ENCODE data around the gene KCNAB3.
A peak's percentile ranks its signal among the peaks of the same experiment; 100 is the strongest.
"Not testable (repeated sequence)": the region's sequence is repeated elsewhere in the genome, so short reads cannot be mapped to it uniquely, and the experiment has no call there.

Gene KCNAB3

DNA sequence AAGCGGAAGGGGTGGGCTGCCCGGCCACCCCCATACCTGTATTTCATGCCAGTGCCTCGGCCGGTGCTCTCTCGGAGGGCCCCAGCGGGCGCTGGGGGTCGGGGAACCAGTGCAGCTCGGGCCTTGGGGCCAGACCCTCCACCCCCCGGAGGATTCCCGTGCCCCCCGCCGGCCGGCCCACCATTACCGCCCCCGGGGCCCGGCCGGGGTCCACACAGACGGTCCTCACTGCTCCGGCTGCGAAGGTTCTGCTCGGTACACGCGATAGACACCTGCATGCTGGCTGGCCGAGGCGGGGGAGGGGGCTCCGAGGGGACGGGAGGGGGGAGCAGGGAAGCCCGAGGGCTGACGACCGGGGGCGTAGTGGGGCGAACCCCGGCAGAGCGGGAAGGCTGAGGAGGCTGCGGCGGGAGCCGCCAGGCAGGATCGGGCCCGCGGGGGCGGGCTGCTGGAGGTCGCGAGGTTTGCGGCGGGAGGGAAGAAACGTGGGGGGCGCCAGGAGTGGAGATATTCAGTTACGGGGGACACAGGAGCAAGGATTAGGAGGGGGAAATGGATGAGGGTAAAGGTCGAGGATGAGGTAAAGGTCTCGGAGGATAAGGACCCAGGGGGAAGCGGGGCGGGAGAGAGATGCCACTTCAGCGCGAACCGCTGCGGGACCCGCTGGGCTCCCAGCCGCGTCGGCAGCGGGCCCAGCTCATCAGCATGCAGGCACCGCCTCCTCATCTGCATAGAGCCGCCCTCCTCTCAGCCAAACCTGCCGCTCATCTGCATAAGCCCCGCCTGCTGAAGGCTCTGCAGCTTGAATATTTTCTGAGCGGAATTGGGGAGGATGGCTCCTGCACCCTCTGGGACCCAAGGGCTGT lies at the start of gene KCNAB3:
KCNAB3 (minus strand) TSS at position 699 of the 866 bp plus-strand sequence; CDS start at position 278, 421 bp downstream.
- no peak for DNase-seq

DNA sequence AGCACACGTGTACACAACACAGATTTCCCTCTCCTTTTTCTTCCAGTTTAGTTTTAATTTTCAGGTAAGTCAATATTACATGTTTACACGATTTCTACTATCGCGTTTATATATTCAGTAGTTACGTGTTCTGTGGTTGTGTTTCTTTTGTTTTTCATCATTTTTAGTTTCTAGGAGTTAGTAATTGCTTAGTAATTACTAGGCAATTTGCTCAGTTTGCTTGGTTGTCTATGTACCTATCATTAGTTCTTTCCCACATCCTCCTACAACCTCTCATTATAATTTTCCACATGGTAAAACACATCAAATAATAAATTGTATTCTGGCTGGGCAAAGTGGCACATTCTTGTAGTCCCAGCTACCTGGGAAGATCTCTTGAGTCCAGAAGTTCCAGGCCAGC lies 48.1 kb upstream of the KCNAB3 start:
- DNase-seq: peak in 2 of 3 experiments; percentile 18 to 68

DNA sequence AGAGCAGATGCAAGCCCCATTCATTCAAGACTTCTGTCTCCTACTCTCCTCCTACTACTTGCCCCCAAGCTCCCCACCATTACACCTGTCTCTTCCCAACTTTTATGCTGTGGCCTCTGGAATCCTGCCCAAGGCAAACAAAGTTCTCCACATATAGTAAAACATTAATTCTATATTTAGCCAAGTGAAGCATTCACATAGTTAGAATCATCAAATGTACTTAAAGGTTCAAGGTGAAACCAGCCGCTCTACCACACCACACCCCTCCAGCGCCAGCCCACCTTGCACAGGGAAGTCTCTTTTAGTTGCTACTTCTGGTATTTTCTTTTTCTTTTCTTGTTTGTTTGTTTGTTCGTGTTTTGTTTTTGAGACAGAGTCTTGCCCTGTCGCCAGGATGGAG lies 47.4 kb upstream of the KCNAB3 start:
- DNase-seq: no peak

DNA sequence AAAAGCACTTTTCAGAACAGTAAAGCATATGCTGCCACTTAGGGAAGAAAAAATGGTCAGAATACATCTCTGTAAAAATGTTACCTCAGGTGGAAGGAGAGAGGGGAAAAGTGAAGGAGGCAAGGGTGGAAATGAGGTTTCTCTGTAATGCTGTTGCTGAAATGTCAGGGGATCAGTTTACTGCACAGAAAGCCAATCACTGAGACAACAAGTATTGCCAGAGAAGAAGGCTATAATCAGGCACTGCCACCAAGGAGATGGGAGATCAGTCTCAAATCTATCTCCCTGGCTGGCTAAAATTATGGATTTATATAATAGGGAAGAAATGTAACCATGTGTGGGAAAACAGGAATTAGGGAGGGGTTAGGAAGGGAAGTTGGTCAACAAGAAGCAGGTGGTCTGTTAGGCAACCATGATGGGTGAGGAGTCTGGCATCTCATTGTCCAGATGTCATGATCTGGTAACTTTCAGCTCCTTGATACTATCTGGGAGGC lies 45.0 kb upstream of the KCNAB3 start:
- DNase-seq: no peak

DNA sequence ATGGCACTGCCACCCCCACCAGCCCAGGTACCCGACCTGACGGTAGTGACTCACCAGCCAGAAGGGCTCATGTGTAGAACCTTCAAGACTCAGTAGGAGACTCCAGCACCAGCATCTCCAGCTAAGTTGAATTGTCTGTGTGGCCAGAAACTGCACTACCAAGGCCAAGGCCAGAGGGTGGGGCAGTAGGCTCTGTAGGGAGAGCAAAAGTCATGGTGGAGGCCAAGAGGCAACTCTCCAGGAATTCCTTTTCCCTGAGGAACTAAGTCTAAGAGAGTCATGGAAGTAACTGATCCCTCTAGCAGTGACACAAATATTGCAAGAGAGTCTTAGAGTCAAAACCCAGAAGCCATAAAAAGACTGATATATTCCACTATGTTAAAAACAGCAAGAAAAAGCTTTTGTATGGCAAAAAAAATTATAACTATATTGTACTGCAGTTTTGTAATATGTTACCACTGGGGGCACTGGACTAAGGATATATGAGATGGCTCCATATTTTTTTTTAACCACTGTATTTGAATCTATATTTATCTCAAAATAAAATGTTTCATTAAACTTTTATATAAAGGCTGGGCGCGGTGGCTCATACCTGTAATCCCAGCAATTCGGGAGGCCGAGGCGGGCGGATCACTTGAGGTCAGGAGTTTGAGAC lies 42.6 kb upstream of the KCNAB3 start:
- DNase-seq: no peak

DNA sequence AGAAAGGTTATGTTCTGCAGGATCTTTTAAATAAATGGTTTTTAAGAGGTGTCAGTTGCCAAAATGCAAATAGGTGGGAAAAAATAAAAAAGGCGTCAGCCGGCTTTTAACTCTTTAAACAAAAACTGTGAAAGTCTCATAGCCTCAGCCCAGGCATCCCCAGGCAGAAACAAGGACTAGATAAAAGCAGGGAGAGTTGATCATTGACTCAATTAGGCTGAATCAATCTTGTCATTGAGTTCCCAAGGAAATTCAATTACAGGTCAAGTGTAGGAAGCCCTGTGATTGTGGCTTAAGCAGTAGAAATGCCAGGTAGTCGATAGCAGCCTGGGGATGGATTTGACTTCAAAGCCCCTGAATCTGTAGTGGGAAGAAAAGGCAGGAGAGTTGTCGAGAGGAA lies 42.0 kb upstream of the KCNAB3 start:
- DNase-seq: no peak

DNA sequence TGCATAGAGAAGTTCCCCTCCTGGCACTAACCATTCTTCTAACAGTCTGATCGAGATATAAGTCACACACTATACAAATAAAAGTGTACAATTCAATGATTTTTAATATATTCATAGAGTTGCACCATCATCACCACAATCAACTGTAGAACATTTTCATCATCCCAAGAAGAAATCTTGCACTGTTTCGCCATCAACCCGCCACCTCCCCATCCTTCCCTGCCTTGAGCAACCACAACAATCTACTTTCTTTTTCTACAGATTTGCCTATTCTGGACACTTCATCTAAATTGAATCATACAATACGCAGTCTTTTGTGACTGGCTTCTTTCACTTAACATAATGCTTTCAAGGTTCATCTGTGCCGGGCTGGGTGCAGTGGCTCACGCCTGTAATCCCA lies 39.8 kb upstream of the KCNAB3 start:
- DNase-seq: no peak

DNA sequence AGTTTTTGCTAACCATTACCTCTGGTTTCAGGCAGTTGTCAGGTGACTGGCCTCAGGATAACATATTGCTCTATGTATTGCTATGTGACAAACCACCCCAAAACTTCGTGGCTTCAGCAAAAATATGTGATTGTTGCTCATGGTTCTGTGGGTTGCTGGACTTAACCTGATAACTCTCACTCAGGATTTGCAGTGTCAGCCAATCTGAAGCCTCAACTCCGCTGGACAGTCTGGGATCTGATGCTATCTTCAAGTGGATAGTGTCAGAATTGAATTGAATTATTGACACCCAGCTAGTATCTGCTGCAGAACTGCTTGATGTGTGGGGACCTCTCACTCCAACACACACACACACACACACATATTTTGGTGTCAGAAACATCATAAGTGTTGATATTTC lies 38.1 kb upstream of the KCNAB3 start:
- no peak for DNase-seq

DNA sequence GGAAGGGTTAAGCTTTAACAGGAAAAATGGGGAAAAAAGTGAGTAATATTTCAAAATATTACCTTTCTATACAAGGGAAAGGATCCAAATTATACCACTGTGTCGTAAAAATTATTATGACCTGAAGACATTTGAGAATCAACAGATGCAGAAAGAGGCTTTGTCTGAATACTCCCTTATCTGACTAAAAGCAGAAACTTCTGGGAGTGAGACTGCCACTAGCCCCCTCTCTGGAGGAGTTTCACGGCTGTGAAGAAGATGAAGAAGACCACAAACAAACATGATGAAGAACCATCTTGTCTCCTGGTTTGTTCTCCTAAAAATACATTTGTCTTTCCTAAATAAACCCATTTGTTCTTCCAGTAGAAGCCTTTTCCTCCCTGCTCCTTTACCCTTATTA lies 31.8 kb upstream of the KCNAB3 start:
- DNase-seq: no peak

DNA sequence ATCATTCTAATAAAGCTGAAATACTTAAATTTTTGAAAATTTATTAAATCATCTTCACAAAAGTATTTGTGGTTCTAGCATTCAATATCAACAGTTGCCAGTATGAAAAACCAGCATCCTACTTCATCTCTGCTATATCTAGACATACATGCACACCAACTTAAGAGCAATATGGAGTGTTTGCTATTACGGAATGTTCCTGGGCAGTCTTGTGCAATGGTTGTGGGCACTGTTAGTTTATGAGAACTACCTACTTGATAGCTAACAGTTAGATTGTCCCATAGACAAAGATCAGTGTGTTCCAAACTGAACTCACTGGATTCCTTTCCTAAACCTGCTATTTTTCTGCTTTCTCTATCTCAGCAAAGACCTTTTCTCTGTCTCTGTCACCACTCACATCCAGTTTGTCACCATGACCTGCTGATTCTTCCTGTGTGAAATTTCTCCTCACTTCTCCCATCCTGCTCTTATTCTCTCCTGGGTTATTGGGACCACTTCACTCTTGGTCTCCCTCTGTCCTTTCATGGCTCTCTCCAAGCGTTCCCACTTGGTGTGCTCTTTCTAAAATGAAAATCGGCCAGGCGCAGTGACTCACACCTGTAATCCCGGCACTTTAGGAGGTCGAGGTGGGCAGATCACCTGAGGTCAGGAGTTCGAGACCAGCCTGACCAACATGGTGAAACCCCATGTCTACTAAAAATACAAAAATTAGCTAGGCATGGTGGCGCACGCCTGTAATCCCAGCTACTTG lies 30.0 kb upstream of the KCNAB3 start:
- DNase-seq: no peak

DNA sequence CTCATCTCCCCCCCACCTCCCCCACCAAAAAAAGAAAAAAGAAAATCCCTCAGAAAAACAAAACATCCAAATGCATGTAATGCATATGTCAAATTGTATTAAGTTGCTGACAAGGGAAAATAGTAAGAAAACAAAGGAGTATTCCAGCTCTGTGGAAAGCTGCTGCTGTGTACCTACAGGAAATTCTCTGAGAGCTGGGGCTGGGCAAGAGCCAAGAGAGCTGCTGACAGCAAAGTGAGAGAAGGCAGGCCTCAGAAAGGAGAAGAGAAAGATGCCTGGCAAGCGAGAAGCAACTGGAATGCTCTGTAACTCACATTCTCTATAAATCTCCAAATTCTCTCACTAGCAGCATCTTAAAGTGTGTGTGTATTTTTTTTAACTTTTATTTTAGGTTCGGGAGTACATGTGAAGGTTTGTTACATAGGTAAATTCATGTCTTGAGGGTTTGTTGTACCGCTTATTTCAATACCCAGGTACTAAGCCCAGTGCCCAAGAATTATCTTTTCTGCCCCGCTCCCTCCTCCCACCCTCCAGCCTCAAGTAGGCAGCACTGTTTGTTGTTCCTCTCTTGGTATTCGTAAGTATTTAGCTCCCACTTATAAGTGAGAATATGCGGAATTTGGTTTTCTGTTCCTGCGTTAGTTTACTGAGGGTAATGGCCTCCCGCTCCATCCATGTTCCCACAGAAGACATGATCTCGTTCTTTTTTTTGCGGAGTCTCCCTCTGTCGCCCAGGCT lies 26.7 kb upstream of the KCNAB3 start:
- no peak for DNase-seq

DNA sequence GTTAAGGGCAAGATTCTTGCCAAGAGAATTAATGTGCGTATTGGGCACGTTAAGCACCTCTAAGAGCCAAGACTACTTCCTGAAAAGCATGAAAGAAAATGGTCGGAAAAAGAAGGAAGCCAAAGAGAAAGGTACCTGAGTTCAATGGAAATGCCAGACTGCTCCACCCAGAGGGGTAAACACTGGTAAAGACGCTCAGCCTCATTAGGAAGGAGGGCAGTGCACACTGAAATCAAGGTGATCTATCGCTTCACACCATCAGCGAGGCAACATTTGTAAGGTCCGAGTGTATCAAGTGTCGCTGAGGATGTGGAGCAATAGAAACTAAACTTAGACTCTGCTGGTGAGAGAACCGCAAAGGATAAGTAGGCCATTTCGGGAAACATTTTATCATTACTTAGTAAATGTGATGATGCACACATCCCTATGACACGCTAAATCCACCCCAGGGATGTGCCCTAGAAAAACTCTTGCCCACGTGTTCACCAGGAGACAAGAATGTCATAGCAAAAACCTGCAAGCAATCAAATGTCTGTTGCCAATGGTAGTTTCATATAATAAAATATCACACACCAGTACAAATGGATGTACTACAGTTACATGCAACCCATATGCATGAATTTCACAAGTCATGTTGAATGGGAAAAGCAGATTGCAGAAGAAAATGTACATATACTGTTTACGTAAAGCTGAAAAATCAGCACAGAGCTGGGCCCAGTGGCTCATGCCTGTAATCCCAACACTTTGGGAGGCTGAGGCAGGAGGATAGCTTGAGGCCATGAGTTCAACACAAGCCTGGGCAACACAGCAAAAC lies 26.0 kb upstream of the KCNAB3 start:
- DNase-seq: no peak

DNA sequence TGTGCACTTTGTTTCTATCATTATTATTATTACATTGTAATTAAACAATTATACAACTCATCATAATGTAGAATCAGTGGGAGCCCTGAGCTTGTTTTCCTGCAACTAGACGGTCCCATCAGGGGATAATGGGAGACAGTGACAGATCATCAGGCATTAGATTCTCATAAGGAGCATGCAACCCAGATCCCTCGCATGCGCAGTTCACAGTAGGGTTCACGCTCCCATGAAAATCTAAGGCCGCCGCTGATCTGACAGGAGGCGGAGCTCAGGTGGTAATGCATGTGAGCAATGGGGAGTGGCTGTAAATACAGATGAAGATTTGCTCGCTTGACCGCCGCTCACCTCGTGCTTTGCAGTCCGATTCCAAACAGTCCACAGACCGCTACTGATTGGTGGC lies 23.6 kb upstream of the KCNAB3 start:
- not testable (repeated sequence) for DNase-seq

DNA sequence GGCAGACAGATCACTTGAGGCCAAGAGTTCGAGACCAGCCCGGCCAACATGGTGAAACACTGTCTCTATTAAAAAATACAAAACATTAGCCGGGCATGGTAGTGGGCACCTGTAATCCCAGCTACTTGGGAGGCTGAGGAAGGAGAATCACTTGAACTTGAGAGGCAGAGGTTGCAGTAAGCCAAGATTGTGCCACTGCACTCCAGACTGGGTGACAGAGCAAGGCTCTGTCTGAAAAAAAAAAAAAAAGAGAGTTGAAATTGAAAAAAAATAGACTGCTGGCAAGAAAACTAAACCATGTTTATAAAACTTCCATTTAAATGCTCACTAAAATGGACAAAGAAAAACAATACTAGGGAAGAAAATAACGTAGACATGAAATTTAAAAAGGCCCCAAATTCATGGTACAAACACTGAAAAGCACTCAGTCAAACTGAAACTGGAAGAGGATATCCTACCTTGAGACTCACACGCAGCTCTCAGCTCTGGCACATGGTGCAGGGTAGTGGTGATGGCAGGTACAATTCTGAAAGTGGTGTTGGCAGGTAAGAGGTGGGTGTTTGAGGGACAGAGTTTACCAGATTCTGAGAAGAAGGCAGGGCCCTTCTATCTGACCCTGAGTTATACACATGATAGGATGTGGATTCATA lies 21.6 kb upstream of the KCNAB3 start:
- DNase-seq: no peak

DNA sequence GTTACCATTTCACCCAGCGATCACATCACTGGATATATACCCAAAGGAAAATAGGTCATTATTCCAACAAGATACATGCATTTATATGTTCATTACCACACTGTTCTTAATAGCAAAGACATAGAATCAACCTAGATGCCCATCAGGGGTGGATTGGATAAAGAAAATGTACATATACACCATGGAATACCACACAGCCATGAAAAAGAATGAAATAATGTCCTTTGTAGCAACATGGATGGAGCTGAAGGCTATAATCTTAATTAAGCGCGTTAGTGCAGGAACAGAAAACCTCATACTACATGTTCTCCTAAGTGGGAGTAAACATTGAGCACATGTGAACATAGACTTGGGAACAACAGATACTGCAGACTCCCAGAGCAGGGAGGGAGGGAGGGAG lies 20.9 kb upstream of the KCNAB3 start:
- no peak for DNase-seq

DNA sequence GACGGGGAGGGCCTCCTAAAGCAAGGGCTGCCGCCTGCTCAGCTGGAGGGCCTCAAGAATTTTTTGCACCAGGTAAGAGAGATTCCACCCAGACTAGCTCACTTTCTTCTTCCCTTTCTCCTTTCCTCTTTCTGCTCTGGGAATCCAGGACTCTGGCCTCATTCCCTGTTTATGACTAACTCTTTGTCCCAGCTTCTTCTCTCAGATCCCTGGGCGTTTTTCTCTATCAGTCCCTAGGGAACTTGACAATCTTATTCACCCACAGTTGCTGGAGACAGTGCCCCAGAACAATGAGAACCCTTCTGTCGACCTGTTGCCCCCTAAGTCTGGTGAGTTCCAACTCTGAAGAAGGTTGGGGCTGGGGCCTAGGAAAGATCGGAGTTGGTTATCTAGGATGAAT lies 18.0 kb upstream of the KCNAB3 start:
- no peak for DNase-seq

DNA sequence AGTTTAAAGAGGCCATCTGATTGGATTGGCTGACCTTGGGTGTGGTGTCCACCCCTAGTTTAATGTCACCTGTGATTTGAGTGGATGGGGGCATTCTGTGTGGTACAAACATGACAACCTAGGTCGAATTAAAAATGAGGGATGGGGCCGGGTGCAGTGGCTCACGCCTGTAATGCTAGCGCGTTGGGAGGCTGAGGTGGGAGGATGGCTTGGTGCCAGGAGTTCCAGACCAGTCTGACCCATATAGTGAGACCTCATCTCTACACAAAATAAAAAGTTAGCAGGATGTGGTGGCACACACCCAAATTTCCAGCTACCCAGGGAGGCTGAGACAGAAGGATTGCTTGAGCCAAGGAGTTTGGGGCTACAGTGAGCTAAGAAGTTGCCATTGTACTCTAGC lies 16.8 kb upstream of the KCNAB3 start:
- no peak for DNase-seq

DNA sequence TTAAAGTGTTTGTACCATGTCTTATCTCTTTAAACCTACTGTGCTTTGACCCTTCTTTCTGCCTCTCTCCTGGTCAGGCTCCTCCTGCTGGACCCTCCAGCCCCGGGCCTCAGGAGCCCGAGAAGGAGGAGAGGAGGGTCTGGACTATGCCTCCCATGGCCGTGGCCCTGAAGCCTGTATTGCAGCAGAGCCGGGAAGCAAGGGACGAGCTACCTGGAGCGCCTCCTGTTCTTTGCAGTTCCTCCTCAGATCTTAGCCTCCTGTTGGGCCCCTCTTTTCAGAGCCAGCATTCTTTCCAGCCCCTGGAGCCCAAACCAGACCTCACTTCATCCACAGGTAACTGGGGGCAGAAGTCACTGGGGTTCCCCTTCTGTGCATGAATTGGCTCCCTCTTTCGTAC lies 16.0 kb upstream of the KCNAB3 start:
- no peak for DNase-seq

DNA sequence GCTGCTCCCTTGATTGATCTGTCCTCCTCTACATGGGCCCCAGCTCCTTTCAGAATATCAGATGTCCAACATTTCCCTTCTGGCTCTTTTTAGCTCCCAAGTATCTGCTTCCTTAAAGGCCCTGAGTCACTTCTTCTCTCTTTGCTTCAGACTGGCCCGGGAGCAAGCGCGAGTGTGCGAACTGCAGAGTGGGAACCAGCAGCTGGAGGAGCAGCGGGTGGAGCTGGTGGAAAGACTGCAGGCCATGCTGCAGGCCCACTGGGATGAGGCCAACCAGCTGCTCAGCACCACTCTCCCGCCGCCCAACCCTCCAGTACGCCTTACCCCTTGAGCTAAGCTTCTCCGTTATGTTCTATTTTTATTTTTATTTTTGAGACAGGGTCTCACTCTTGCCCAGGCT lies 14.7 kb upstream of the KCNAB3 start:
- DNase-seq: no peak

DNA sequence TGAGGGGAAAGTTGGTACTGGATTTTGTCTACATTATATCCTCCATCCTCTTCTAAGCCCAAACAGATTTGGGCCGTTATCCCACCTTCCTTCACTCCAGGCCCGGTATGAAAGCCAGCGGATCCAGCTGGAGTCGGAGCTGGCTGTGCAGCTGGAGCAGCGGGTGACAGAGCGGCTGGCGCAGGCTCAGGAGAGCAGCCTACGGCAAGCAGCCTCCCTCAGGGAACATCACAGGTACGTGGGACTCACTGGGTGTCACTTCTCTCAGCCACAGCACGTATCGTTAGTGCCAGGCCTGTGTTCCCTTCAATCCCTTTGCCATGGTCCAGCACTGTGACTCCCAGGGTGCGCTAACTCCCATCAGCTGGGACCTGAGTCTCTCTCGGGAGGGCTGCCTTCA lies 13.6 kb upstream of the KCNAB3 start:
- DNase-seq: no peak

DNA sequence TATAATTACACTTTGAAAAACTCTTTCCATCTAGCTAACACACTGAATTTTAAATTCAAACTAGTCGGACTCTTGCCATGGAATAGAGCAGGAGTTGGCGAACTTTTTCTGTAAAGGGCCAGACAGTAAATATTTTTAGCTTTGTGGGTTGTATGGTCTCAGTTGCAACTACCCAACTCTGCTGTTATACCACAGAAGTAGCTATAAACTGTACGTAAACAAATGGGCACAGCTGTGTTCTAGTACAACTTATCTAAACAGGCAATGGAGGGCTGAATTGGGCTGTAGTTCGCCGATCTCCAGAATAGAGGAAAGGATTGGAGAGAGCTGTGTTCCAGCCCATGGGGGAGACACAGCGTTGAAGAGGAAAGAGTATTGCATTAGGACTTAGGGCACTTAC lies 11.1 kb upstream of the KCNAB3 start:
- DNase-seq: no peak
